Fibroblast of peridontal ligament (primary cell): ENCODE results near the gene CELSR1.

Source experiments
- DNase-seq: peaks from one replicate; pipeline ENCODE4 v3.0.0-alpha.2; 2010; ENCODE audit errors: extremely low read depth

The CELSR1 gene

DNA sequence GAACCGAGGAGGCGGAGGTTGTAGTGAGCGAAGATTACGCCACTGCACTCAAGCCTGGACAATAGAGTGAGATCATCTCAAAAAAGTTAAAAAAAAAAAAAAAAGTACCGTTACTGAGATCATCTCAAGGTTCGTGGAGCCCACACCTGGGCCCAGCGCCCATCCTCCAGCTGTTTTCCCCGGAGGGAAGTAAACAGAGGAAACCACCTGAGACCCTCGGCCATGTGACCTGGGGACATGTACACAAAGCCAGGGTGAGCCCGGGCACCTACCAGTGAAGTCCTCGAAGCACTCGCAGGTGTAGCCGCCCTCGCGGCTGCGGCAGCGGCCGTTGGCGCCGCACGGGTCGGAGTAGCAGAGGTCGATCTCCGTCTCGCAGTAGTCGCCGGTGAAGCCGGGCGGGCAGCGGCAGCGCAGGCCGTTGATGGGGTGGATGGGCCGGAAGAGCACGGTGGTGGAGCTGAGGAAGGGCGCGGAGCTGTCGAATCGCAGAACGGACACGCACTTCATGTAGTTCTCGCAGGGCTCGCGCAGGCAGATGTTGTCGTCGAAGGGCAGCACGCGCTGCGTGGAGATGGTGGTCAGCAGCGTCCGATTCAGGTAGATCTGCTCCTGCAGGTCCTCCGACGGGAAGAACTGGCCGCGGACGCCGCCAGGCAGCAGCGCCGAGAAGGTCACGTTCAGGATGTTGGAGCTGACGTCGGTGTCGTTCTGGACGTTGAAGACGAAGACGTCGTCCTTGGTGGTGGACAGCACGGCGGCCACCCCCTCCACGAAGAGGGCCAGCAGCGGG, 73.8 kb downstream of the CELSR1 start:
- DNase-seq = no peak

- DNase-seq = no peak
These were observed 74.6 kb downstream of the CELSR1 start for GRCh38 chr22:46462726-46463371.

DNA sequence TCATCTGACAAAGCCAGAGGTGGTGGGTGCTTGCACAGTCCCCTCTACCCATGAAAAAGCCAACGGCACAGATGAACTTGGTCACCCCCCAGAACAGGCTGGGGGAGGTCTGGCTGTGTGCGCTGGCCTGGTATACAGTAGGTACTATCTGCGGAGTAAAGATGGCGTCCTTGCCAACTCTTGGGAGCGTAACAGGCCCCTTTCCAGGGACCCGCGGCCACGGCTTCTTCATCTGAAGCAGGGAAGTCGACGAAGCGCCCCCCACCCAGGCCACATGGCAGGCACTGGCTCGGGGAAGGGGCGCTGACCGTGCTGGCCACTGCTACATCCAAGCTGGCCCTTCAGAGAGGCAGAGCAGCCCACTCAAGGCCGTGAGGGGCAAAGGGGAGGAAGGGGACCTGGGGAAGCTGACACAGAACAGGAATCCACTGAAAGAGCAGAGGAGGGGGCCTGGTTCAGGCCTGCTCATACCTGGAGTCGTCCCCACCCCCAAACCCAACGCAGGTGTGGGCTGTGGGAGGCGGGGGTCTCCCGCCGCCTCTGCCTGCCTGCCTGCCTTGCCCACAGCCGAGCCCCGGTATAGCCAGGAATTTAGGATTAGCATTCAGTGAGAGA, 75.7 kb downstream of the CELSR1 start:
- no peak for DNase-seq

- no peak for DNase-seq
These were observed 76.6 kb downstream of the CELSR1 start for GRCh38 chr22:46460857-46461256.

DNA sequence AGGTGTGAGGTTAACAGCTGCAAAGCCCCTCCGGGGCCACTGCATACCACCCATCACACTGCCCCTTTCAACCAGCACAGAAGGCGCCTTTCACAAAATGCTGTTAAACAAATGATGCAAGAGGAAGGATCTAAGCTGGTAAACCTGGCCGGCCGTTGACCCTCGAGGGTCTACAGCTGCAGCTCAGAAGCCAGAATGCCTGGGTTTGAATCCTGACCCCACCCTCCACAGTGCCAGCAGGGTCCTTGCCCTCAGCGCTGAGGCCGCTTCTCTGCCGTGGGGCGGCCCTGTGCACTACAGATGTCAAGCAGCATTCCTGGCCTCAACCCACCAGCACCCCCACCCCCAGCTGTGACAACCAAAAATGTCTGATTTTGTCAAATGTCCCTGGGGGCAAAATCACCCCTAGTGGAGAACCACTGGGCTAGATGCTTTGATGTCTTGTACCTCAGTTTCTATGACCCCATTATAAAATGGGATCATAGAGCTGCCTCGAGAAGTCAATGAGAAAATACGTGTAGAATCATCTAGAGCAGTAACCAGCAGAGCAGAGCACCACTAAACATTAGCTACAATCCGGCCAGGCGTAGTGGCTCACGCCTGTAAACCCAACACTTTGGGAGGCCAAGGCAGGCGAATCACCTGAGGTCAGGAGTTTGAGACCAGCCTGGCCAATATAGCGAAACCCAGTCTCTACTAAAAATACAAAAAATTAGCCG, 77.9 kb downstream of the CELSR1 start:
- no peak for DNase-seq

- DNase-seq = no peak
These were observed 78.9 kb downstream of the CELSR1 start for GRCh38 chr22:46458525-46458924.

GRCh38 chr22:46457502-46458488, 79.6 kb downstream of the CELSR1 start:
- no peak for DNase-seq

- no peak for DNase-seq
These were observed 80.6 kb downstream of the CELSR1 start for GRCh38 chr22:46456818-46457163.

DNA sequence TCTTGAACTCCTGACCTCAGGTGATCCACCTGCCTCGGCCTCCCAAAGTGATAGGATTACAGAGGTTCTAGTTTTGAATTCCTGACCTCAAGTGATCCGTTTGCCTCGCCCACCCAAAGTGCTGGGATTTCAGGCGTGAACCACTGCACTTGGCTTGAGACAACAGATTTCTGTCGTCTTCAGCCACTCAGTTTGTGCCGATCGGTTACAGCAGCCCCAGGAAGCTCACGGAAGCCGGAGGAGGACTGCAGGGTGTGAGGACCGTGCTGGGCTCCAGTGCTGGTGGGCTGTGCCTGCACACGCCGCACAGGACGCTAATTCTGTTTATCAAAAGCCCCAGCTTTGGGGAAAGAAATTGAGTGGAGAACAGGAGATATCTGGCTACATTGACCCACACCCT, 82.0 kb downstream of the CELSR1 start:
- DNase-seq = no peak

DNA sequence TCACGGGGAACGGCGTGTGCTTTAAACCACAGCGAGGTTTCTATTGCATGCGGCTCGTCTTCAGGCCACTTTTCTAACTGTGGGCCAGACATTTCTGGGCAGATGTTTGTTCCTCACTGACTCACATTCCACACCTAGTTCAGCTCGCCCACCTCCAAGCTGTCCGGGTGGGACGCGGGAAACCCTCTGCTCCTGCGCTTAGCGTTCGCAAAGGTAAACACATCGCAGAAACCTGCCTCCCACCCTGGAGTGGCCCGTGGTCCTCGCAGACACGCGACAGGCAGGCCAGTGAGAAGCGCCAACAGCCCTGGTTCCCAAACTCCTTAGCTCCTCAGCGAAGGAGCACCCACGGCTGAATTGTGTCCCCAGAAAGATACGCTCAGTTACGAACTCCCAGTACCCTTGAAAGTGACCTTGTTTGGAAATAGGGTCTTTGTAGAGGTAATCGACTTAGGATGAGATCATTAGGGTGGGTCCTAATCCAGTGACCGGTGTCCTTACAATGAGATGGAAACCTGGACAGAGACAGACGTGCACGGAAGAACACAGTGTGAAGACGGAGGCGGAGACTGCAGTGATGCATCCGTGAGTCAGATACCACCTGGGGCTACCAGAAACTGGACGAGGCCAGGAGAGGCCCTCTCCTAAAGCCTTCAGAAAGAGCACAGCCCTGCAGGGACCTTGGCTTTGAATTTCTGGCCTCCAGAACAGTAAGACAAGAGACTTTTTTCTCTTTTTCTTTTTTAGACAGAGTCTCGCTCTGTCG, 82.7 kb downstream of the CELSR1 start:
- no peak for DNase-seq

DNA sequence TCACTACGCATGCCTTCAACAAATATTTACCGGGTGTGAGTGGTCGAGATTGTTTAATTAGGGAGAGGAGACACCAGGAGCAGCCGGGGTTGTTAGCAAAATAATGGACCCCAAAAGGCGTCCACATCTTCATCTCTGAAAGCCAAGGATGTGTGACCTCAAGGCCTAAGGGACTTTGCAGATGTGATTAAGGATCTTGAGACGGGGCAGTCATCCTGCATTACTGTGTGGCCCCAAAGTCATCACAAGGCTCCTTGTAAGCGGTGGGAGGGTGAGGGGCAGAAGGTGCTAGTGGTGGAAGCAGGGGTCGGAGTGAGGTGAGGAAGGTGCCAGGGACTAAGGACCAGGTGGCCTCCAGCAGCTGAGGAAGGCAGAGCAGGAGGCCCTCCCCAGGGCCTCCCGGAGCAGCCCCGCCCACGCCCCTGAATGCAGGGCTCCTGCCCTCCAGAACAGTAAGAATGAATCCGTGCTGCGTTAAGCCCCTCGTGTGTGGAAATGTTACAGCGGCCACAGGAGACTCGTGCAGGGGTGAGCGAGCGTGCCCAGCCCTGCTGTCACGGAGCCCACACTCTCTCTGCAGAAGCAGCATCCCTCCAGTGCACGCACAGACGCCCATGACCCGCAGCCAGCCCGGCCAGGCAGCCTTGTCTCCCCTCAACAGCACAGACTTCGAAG, 83.5 kb downstream of the CELSR1 start:
- no peak for DNase-seq

GRCh38 chr22:46453006-46453828, 84.2 kb downstream of the CELSR1 start:
- no peak for DNase-seq

DNA sequence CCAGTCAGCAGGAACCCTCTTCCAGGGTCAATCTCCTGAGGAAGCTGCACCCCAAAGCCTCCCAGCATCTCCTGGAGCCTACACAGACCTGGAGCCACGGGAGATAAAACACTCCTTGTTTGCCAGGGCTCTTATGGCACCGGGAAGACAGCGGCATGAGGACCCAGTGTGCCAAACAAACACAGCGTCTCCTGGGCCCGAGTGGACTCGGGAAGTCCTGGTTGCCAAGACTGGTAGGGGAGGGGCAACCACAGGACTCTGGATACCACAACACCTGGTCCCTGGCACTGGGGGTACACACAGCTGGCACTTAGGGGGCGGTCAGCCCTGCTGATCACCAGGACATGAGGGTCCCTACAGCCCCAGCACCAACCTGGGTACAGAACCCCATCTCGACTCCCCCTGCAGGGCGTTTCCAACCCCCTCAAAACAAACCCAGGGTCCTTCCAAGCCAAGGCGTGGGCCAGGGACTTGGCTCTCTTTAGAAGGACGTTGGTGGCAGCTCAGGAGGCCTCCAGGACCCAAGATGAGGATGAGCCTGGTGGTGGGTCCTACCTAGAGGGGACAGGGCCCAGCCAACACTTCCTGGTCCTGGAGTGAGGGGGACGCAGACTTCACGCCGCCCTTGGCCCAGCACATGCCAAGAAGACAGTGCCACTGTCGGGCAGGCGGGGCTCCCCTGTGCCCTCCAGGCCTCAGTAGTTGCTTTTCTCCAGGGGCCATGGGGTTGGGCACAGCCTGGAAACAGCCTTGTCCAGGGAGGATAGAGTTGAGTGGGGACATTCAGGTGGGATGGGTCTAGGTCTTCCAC, 85.0 kb downstream of the CELSR1 start:
- no peak for DNase-seq

DNA sequence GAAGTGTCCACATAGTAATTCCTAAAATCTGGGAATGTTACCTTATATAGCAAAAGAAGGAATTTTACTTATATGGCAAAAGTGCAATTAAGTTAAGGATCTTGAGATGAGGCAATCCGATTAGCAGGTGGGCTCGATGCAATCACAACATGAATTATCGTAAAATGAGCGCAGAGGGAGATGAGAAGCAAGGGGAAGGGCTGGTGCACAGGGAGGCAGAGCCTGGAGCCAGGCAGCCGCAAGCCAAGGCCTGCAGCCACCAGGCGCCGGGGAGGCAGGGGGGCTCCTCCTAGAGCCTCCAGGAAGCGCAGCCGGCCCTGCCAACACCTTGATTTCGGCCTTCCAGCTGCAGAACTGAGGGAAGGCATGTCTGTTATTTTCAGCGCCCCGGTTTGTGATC, 85.7 kb downstream of the CELSR1 start:
- no peak for DNase-seq

DNA sequence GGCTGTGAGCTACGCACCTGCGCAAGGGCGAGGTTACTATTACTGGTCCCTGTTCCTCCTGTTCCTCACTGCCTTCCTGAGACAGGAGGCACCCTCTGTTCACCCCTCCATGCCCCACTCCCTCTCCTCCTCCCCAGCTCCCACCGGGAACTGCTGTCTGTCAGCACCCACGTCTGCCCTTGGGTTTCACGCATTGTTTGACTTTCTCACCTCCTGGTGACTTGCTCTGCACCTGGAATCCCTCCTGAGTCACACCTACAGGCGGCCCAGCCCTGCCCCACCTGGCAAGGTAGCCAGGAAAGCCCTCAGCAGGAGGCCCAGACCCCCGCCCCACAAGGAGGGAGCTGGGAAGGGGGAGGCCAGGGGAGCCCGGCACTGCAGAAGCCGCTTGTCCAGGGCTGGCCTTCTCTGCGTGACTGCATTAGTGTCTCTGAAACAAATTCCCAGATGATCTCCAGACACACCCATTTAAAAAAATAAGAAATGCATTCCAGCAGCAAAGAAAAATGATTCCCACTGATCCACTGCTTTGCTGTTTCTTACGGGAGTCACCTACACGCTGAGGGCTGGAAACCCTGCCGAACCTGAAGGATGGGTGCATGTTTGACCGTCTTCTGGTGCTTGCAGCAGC, 86.4 kb downstream of the CELSR1 start:
- DNase-seq = no peak

DNA sequence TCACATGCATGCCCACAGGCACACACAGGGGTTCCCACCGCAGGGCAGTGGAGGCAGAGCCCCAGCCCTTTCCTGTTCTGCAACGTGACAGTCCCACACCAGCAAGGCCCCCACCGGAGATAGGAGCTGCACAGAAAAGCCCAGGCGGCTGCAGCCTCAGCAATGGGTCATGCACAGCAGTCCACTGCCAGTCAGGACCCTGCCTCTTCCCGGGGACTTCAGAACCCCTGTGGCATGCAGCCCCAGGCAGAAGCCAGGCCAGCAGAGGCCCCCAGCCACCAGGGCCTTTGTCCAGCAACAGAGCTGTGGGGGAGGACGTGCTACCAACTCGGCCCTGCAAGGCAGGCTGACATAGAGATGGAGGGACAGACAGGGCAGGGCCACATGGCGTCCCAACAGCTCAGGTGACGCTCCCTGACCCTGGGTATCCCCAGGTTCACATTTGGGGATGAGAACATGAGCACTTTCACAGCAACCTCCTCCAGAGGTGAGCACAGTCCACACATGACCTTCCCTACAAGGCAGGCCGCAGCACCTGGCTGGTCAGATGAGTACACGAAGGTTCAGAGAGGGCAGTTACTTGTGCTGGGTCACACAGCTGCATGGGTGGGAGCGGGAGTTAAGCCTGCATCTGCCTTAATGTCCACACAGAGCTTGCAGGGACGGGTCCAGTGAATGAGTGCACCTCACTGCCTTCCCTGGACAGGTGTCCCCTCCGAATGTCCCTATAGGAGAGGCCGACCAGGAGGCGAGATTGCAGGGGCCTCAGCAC, 87.3 kb downstream of the CELSR1 start:
- DNase-seq = no peak

DNA sequence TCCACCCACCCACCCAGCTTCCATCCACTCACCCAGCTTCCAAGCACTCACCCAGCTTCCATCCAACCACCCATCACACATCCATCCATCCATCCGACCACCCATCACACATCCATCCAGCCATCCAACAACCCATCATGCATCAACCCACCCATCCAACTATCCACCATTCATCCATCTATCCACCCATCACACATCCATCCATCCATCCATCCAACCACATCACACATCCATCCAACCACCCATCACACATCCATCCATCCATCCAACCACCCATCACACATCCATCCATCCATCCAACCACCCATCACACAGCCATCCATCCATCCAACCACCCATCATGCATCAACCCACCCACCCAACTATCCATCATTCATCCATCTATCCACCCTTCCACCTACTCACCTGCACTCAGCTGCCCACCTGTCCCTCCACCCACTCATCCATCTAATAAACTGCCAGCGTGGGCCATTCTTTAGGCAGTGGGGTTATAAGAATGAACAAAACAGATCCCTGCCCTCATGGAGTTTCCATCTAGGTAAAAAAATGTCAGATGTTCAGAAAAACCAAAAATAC, 88.2 kb downstream of the CELSR1 start:
- no peak for DNase-seq
